Measurements from ENCODE around the gene KANSL1L.

DNA sequence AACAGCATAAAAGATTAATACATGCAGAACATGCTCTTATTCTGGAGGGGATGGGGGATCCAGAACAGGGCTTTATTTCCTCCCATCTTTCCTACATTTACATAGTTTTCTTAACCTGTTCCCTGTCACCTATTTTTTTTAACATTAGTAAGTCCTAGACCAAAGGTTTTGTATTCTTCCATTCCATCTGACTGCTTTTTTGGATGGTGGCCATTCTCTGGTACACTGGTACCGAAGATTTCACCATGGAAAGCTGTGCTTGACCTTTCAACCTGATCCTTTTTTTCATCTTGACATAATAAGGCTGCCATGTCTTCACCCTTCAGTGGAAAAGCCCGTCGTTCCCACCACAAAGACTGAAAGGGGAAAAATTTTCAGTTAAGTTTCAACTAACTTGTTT, 148.4 kb downstream of the KANSL1L start:
- no peak for TF ChIP-seq POLR2A (IDR thresholded peaks at IDR 0.05)
- TF ChIP-seq, protein P1, sequence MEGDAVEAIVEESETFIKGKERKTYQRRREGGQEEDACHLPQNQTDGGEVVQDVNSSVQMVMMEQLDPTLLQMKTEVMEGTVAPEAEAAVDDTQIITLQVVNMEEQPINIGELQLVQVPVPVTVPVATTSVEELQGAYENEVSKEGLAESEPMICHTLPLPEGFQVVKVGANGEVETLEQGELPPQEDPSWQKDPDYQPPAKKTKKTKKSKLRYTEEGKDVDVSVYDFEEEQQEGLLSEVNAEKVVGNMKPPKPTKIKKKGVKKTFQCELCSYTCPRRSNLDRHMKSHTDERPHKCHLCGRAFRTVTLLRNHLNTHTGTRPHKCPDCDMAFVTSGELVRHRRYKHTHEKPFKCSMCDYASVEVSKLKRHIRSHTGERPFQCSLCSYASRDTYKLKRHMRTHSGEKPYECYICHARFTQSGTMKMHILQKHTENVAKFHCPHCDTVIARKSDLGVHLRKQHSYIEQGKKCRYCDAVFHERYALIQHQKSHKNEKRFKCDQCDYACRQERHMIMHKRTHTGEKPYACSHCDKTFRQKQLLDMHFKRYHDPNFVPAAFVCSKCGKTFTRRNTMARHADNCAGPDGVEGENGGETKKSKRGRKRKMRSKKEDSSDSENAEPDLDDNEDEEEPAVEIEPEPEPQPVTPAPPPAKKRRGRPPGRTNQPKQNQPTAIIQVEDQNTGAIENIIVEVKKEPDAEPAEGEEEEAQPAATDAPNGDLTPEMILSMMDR (IDR thresholded peaks at IDR 0.05): no peak
